IMR-90 (cell line): ENCODE results near the gene IGF2BP3. TPM values are rescaled to one million over a fixed set of nuclear protein-coding genes. Genes with fewer than 3 reads are reported as not detected.

Experiments used
- ATAC-seq: fragments of 200-7000 bp; cut with Tn5 transposase; 2 replicates; pipeline ENCODE4 v1.9.1; 2020; ENCODE audit warnings: low read depth, mild to moderate bottlenecking, moderate library complexity
- BruUV-seq: library from RNA; stranded (reverse); fragments of 400-500 nt; replicated peaks from 2 replicates; lab custom pipeline; 2021; lab: Mats Ljungman, UMichigan
- CTCF ChIA-PET: fragments of 300-600 bp; formaldehyde crosslinking; extraction: SDS; loops from one replicate; lab custom pipeline; 2021; ENCODE audit warnings: antibody characterized with exemption; lab: Yijun Ruan, JAX
- POLR2A ChIA-PET: fragments of 300-600 bp; sonication (Branson Sonifier 250); formaldehyde crosslinking; loops from one replicate; lab custom pipeline; 2022; ENCODE audit warnings: antibody characterized with exemption; ENCODE audit not compliant: unreplicated experiment; lab: Charles Lee
- DNase-seq: peaks from one replicate; pipeline ENCODE4 v3.0.0; 2013
- H2AFZ ChIP-seq: replicated peaks from 2 replicates; pipeline ENCODE3; 2013; ENCODE audit warnings: low read length, mild to moderate bottlenecking; ENCODE audit not compliant: poor library complexity
- H2AK5ac ChIP-seq: 2 replicates; pipeline ENCODE4 v1.6.1; 2013; ENCODE audit warnings: low read depth, low read length, inconsistent platforms
- H2AK9ac ChIP-seq: replicated peaks from 2 replicates; pipeline ENCODE3; 2013; ENCODE audit warnings: mild to moderate bottlenecking, low read depth, low read length, moderate library complexity; ENCODE audit not compliant: poor library complexity
- H2BK120ac ChIP-seq: 2 replicates; pipeline ENCODE4 v1.6.1; 2013; ENCODE audit warnings: low read depth, low read length, inconsistent platforms
- H2BK15ac ChIP-seq: 3 replicates; pipeline ENCODE4 v1.6.1; 2013; ENCODE audit warnings: low read depth, low read length, inconsistent platforms
- H2BK20ac ChIP-seq: 2 replicates; pipeline ENCODE4 v1.6.1; 2013; ENCODE audit warnings: low read depth, mild to moderate bottlenecking, inconsistent platforms, low read length, moderate library complexity
- H2BK5ac ChIP-seq: 2 replicates; pipeline ENCODE4 v1.6.1; 2013; ENCODE audit warnings: mild to moderate bottlenecking, low read depth, low read length, inconsistent platforms; ENCODE audit not compliant: poor library complexity, severe bottlenecking
- H3K14ac ChIP-seq: replicated peaks from 2 replicates; pipeline ENCODE4 v1.6.1; 2013; ENCODE audit warnings: low read depth, low read length, inconsistent platforms
- H3K18ac ChIP-seq: 2 replicates; pipeline ENCODE4 v1.6.1; 2013; ENCODE audit warnings: low read depth, low read length, control low read depth
- H3K23ac ChIP-seq: 2 replicates; pipeline ENCODE4 v1.6.1; 2013; ENCODE audit warnings: low read depth, low read length, inconsistent platforms
- H3K27ac ChIP-seq: 2 replicates; pipeline ENCODE4 v1.5.1; 2013; ENCODE audit warnings: mild to moderate bottlenecking, control low read depth, low read length; ENCODE audit not compliant: insufficient read depth
- H3K27me3 ChIP-seq: 2 replicates; pipeline ENCODE4 v1.6.1; 2013; ENCODE audit warnings: low read length; ENCODE audit not compliant: control insufficient read depth, insufficient read depth
- H3K36me3 ChIP-seq: 2 replicates; pipeline ENCODE4 v1.6.1; 2013; ENCODE audit warnings: low read length, mixed read lengths; ENCODE audit not compliant: control insufficient read depth, insufficient read depth
- H3K4ac ChIP-seq: 2 replicates; pipeline ENCODE4 v1.6.1; 2013; ENCODE audit warnings: low read depth, low read length, inconsistent platforms
- H3K4me1 ChIP-seq: 2 replicates; pipeline ENCODE4 v1.6.1; 2013; ENCODE audit warnings: low read length, mixed read lengths; ENCODE audit not compliant: control insufficient read depth, insufficient read depth
- H3K4me2 ChIP-seq: 2 replicates; pipeline ENCODE4 v1.6.1; 2013; ENCODE audit warnings: low read depth, mild to moderate bottlenecking, control low read depth, low read length, moderate library complexity
- H3K4me3 ChIP-seq: 2 replicates; pipeline ENCODE4 v1.5.1; 2013; ENCODE audit warnings: low read depth, mild to moderate bottlenecking, control low read depth, low read length, moderate library complexity; ENCODE audit not compliant: insufficient read depth
- H3K56ac ChIP-seq: 2 replicates; pipeline ENCODE4 v1.6.1; 2013; ENCODE audit warnings: low read length, inconsistent platforms; ENCODE audit not compliant: insufficient read depth; ENCODE audit errors: extremely low read depth
- H3K79me1 ChIP-seq, 2 experiments: 2 replicates each; pipeline ENCODE4 v1.6.1; 2013; ENCODE audit warnings: low read length in 2 of 2, inconsistent platforms in 1 of 2, low read depth in 1 of 2
- H3K9ac ChIP-seq: 2 replicates; pipeline ENCODE4 v1.6.1; 2013; ENCODE audit warnings: low read depth, low read length, control low read depth
- H3K9me1 ChIP-seq: 2 replicates; pipeline ENCODE4 v1.6.1; 2013; ENCODE audit warnings: low read length, inconsistent platforms; ENCODE audit not compliant: insufficient read depth
- H3K9me3 ChIP-seq: 2 replicates; pipeline ENCODE4 v1.6.1; 2013; ENCODE audit warnings: low read length; ENCODE audit not compliant: control insufficient read depth, insufficient read depth
- H4K20me1 ChIP-seq: 2 replicates; pipeline ENCODE4 v1.6.1; 2013; ENCODE audit warnings: low read length, inconsistent platforms; ENCODE audit not compliant: insufficient read depth
- H4K5ac ChIP-seq: 2 replicates; pipeline ENCODE4 v1.6.1; 2013; ENCODE audit warnings: mild to moderate bottlenecking, low read depth, low read length, control low read depth
- H4K8ac ChIP-seq, 2 experiments: 2 replicates each; pipeline ENCODE4 v1.6.1; 2013; ENCODE audit warnings: low read depth in 2 of 2, low read length in 2 of 2, control low read depth in 1 of 2, inconsistent platforms in 1 of 2
- H4K91ac ChIP-seq: 2 replicates; pipeline ENCODE4 v1.6.1; 2013; ENCODE audit warnings: low read depth, low read length, inconsistent platforms; ENCODE audit not compliant: insufficient read depth
- CEBPB ChIP-seq: IDR thresholded peaks from 2 replicates; pipeline ENCODE4 v1.6.1; 2012; ENCODE audit warnings: low read depth, low read length, improper control_type of control experiment
- NFE2L2 ChIP-seq: fragments of 150-350 bp; IDR thresholded peaks from 2 replicates; pipeline ENCODE4 v1.6.1; 2016; ENCODE audit warnings: low read depth, mild to moderate bottlenecking, low read length
- RCOR1 ChIP-seq: IDR thresholded peaks from 2 replicates; pipeline ENCODE4 v1.6.1; 2012; ENCODE audit warnings: mild to moderate bottlenecking, low read length, improper control_type of control experiment; ENCODE audit not compliant: insufficient replicate concordance
- WGBS, 2 experiments: methylation state at CpG; one replicate each; pipeline versions ENCODE4 v1.1.5 to v1.1.7; 2013; ENCODE audit warnings: missing lambda C conversion rate in 2 of 2; ENCODE audit not compliant: insufficient read length in 1 of 2; ENCODE audit errors: extremely low coverage in 2 of 2; 5-methylcytosine and 5-hydroxymethylcytosine counted together
- dilution Hi-C: fragments of 300-500 bp; cut with HindIII; formaldehyde crosslinking; loops from one replicate; pipeline ENCODE4 v1.14.3; 2018; ENCODE audit warnings: low sequenced_read_pairs; ENCODE audit not compliant: unreplicated experiment
- in situ Hi-C: fragments of 300-500 bp; cut with MboI; formaldehyde crosslinking; loops from 3 replicates; pipeline ENCODE4 v1.14.3; 2019; ENCODE audit warnings: low sequenced_read_pairs, inconsistent platforms, mixed read lengths
- intact Hi-C: fragments of 100-400 bp; cut with micrococcal nuclease; formaldehyde crosslinking; loops from 2 replicates; pipeline ENCODE4 v1.10.0; 2022
- polyA plus RNA-seq, 3 experiments: library from polyadenylated mRNA; depleted of rRNA; stranded (reverse); fragments of >200 nt; gene quantifications; 2 replicates each; pipeline ENCODE4 v1.2.3, GENCODE V29; 2012; ENCODE audit warnings: low replicate concordance in 1 of 3
- total RNA-seq: library from RNA; depleted of rRNA; stranded (reverse); fragments of >200 nt; gene quantifications from 2 replicates; pipeline ENCODE4 v1.2.3, GENCODE V29; 2012
- TF ChIP-seq, protein P1 (sequence below): fragments of 150-350 bp; IDR thresholded peaks from 2 replicates; pipeline ENCODE4 v1.6.1; 2016; ENCODE audit warnings: low read depth, mild to moderate bottlenecking, low read length, moderate library complexity, borderline replicate concordance

IGF2BP3 gene
- total and polyA plus RNA-seq, 2 of the 4 experiments (the other 2 are of a cell fraction) = 50.9 to 59.3 TPM

DNA sequence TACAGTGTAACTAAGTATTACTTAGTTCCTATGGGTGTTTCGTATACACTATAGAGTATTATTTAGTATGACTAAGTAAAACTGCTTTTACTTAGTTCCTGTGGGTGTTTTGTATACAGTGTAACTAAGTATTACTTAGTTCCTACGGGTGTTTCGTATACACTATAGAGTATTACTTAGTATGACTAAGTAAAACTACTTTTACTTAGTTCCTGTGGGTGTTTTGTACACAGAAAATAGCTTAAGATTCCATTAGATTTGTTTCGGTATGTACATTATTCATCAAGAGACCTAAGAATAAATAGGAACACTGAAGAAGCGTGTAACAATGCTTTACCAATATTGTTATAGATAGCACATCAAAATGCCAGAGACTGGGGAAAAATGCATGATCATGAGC lies 25.0 kb downstream of the IGF2BP3 start:
- peak; percentile 50 for ATAC-seq
- WGBS, 2 experiments = no CpG with 5 or more reads among the region's 5 CpGs
- no peak overlapping the region for H2BK120ac ChIP-seq
- H3K4me2 ChIP-seq = no peak overlapping the region
- ChIA-PET POLR2A (no interaction called here), CTCF (no interaction called here)
- no peak overlapping the region for H3K4ac ChIP-seq
- H3K27me3 ChIP-seq = no peaks in the 10 kb centered on the region
- no peak overlapping the region for H4K8ac ChIP-seq
- dilution Hi-C loops (no loop called here), in situ Hi-C loops (no loop called here), intact Hi-C loops (no loop called here)
- TF ChIP-seq NFE2L2 = peak; percentile 44; the same call in 1 of the 2 replicates
- TF ChIP-seq RCOR1 = no peak
- TF ChIP-seq, protein P1, sequence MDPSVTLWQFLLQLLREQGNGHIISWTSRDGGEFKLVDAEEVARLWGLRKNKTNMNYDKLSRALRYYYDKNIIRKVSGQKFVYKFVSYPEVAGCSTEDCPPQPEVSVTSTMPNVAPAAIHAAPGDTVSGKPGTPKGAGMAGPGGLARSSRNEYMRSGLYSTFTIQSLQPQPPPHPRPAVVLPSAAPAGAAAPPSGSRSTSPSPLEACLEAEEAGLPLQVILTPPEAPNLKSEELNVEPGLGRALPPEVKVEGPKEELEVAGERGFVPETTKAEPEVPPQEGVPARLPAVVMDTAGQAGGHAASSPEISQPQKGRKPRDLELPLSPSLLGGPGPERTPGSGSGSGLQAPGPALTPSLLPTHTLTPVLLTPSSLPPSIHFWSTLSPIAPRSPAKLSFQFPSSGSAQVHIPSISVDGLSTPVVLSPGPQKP = no peak
- TF ChIP-seq CEBPB = no peak
- peaks cover 20 to 69% of the 10 kb centered on the region in 2 experiments for H3K79me1 ChIP-seq
- H2AK5ac ChIP-seq = no peak overlapping the region
- H3K14ac ChIP-seq = no peak overlapping the region
- no peak overlapping the region for H3K9ac ChIP-seq
- H3K36me3 ChIP-seq = no peaks in the 10 kb centered on the region
- H4K5ac ChIP-seq = no peak overlapping the region
- H3K9me1 ChIP-seq = peaks cover 11% of the 10 kb centered on the region
- H2BK15ac ChIP-seq = no peak overlapping the region
- no peak overlapping the region for H3K4me3 ChIP-seq
- H2BK20ac ChIP-seq = no peak overlapping the region
- H2BK5ac ChIP-seq = no peak overlapping the region
- peaks cover 44% of the 10 kb centered on the region for H4K20me1 ChIP-seq
- TSS peak; percentile 9 for BruUV-seq
- no peak overlapping the region for H2AK9ac ChIP-seq
- H3K18ac ChIP-seq = no peak overlapping the region
- no peak overlapping the region for H4K91ac ChIP-seq
- 0 out of 2 replicates have a peak, but pooled peaks cover 2% of the 10 kb centered on the region for H3K4me1 ChIP-seq
- no peak overlapping the region for H3K27ac ChIP-seq
- DNase-seq = peak; percentile 45
- no peak overlapping the region for H3K56ac ChIP-seq
- H2AFZ ChIP-seq = no peak overlapping the region
- H3K9me3 ChIP-seq = no peaks in the 10 kb centered on the region
- H3K23ac ChIP-seq = no peak overlapping the region
